KMS-11 (cell line): ENCODE measurements around the gene DDAH1.

Experiments
- H2AFZ ChIP-seq: fragments of 200-600 bp; sonication (generic); 2 replicates; pipeline ENCODE4 v1.6.1; 2016; ENCODE audit warnings: antibody characterized with exemption, mixed run types, low read depth
- H3K27ac ChIP-seq: fragments of 200-600 bp; sonication (generic); 2 replicates; pipeline ENCODE4 v1.6.1; 2016; ENCODE audit warnings: mild to moderate bottlenecking, mixed run types
- H3K27me3 ChIP-seq: fragments of 200-600 bp; sonication (generic); 2 replicates; pipeline ENCODE4 v1.6.1; 2017; ENCODE audit warnings: mild to moderate bottlenecking, low read depth, mixed run types, moderate library complexity; ENCODE audit not compliant: insufficient read depth
- H3K36me3 ChIP-seq: fragments of 200-600 bp; sonication (generic); 2 replicates; pipeline ENCODE4 v1.6.1; 2017; ENCODE audit warnings: mild to moderate bottlenecking, mixed run types; ENCODE audit not compliant: insufficient read depth
- H3K4me1 ChIP-seq: fragments of 200-600 bp; sonication (generic); 2 replicates; pipeline ENCODE4 v1.6.1; 2016; ENCODE audit warnings: mild to moderate bottlenecking, low read depth, mixed run types; ENCODE audit not compliant: poor library complexity, severe bottlenecking
- H3K4me2 ChIP-seq: fragments of 200-600 bp; sonication (generic); 2 replicates; pipeline ENCODE4 v1.7.0; 2016; ENCODE audit warnings: mild to moderate bottlenecking, mixed run types
- H3K4me3 ChIP-seq: fragments of 200-600 bp; sonication (generic); IDR thresholded peaks from 2 replicates; pipeline ENCODE4 v1.6.1; 2017; ENCODE audit warnings: low read depth, low read length, mixed read lengths; ENCODE audit not compliant: insufficient read depth
- H3K79me2 ChIP-seq: fragments of 200-600 bp; sonication (generic); 2 replicates; pipeline ENCODE4 v1.6.1; 2016; ENCODE audit warnings: low read depth, mixed run types; ENCODE audit not compliant: insufficient read depth
- H3K9ac ChIP-seq: fragments of 200-600 bp; sonication (generic); 2 replicates; pipeline ENCODE4 v1.6.1; 2016; ENCODE audit warnings: mild to moderate bottlenecking, mixed run types
- H4K20me1 ChIP-seq: fragments of 200-600 bp; sonication (generic); 2 replicates; pipeline ENCODE4 v1.6.1; 2016; ENCODE audit warnings: mild to moderate bottlenecking, mixed run types; ENCODE audit not compliant: insufficient read depth
- TF ChIP-seq, protein P1 (sequence below): fragments of 200-600 bp; sonication (generic); conservative IDR thresholded peaks from 2 replicates; pipeline ENCODE4 v1.6.1; 2017; ENCODE audit warnings: low read depth, mild to moderate bottlenecking, antibody characterized with exemption, low read length, moderate library complexity, mixed read lengths

DDAH1 gene

GRCh38 chr1:85363521-85363920 is 101.4 kb downstream of the DDAH1 start:
- no peaks in the 10 kb centered on the region for H3K79me2 ChIP-seq
- TF ChIP-seq, protein P1, sequence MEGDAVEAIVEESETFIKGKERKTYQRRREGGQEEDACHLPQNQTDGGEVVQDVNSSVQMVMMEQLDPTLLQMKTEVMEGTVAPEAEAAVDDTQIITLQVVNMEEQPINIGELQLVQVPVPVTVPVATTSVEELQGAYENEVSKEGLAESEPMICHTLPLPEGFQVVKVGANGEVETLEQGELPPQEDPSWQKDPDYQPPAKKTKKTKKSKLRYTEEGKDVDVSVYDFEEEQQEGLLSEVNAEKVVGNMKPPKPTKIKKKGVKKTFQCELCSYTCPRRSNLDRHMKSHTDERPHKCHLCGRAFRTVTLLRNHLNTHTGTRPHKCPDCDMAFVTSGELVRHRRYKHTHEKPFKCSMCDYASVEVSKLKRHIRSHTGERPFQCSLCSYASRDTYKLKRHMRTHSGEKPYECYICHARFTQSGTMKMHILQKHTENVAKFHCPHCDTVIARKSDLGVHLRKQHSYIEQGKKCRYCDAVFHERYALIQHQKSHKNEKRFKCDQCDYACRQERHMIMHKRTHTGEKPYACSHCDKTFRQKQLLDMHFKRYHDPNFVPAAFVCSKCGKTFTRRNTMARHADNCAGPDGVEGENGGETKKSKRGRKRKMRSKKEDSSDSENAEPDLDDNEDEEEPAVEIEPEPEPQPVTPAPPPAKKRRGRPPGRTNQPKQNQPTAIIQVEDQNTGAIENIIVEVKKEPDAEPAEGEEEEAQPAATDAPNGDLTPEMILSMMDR: no peak
- H3K4me1 ChIP-seq: peaks cover 37% of the 10 kb centered on the region
- no peak overlapping the region for H3K4me3 ChIP-seq
- H4K20me1 ChIP-seq: no peaks in the 10 kb centered on the region
- no peaks in the 10 kb centered on the region for H3K36me3 ChIP-seq
- H3K4me2 ChIP-seq: peak overlapping the region; percentile 52
- H2AFZ ChIP-seq: peak overlapping the region; percentile 32; the same call in 1 of the 2 replicates
- H3K9ac ChIP-seq: peak overlapping the region; percentile 33
- no peaks in the 10 kb centered on the region for H3K27me3 ChIP-seq
- H3K27ac ChIP-seq: peak overlapping the region; percentile 83

DNA sequence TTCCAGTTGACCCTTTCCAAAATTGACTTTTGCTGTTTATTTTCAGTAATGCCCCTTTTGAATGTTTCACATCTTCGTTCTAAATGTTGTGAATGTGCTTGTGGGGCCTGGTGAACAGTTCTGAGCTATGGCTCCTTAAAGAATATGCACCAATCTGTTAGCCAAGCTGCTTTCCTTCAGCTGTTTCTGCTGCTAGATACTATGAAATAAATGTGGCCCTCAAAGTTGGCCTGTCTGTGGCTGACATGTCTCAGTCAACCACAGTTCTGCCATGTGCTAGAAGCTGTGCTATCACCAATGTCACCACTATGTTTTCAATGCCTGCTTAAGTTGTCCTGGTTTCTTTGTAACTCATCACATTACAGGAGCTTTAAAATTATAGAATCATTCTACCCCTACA is 101.9 kb downstream of the DDAH1 start:
- peak overlapping the region; percentile 52; the same call in 1 of the 2 replicates for H3K4me2 ChIP-seq
- no peak overlapping the region for H3K4me3 ChIP-seq
- no peaks in the 10 kb centered on the region for H3K36me3 ChIP-seq
- H3K79me2 ChIP-seq: no peaks in the 10 kb centered on the region
- peak overlapping the region; percentile 32; the same call in 1 of the 2 replicates for H2AFZ ChIP-seq
- no peaks in the 10 kb centered on the region for H4K20me1 ChIP-seq
- H3K9ac ChIP-seq: peak overlapping the region; percentile 33
- TF ChIP-seq, protein P1: no peak
- peaks cover 37% of the 10 kb centered on the region for H3K4me1 ChIP-seq
- no peaks in the 10 kb centered on the region for H3K27me3 ChIP-seq
- H3K27ac ChIP-seq: peak overlapping the region; percentile 83

DNA sequence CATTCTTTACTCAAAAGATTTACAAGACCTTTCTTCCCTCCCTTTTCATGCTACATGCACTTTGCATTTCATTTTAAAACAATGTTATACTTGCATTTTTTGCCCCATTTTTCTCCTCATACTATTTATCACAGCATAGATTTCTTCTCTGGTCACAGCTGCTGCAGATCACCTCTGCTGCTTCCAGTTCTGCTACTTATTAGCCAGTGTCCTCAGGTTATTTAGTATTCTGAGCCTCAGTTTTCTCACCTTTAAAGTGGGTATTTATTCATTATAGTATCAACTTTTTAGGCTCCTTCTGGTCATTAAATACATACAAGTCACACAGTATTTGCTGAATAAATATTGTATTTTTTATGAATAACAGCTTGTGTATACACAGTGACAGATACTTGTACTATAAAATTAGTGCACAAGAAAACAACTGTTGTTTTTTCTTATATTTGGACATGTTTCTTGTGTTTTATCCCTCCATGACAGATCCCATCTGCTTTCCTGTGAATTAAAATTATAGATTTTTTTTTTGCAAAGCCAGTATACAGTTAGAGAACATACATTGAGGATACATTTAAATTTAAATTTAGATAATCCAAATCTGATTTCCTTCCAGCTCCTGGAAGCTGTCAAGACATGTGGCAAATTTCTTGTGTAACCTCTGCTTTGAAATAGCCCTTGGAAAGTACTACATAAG is 103.2 kb downstream of the DDAH1 start:
- Histone ChIP-seq H2AFZ (no peak overlapping the region), H3K79me2 (no peaks in the 10 kb centered on the region), H3K27me3 (no peaks in the 10 kb centered on the region), H3K4me2 (no peak overlapping the region), H3K27ac (peak overlapping the region; percentile 83; the same call in 1 of the 2 replicates), H3K9ac (no peak overlapping the region), H3K36me3 (no peaks in the 10 kb centered on the region), H3K4me1 (peaks cover 37% of the 10 kb centered on the region), H4K20me1 (no peaks in the 10 kb centered on the region), H3K4me3 (no peak overlapping the region)
- TF ChIP-seq, protein P1: no peak

GRCh38 chr1:85360730-85361493 is 104.0 kb downstream of the DDAH1 start:
- Histone ChIP-seq H3K4me1 (peaks cover 37% of the 10 kb centered on the region), H3K27me3 (no peaks in the 10 kb centered on the region), H3K27ac (no peak overlapping the region), H3K79me2 (no peaks in the 10 kb centered on the region), H3K9ac (no peak overlapping the region), H3K36me3 (no peaks in the 10 kb centered on the region), H3K4me3 (no peak overlapping the region), H3K4me2 (no peak overlapping the region), H2AFZ (no peak overlapping the region), H4K20me1 (no peaks in the 10 kb centered on the region)
- TF ChIP-seq, protein P1: no peak
